Measurements from ENCODE around the gene USE1. TPM values are rescaled to one million over a fixed set of nuclear protein-coding genes. Genes with fewer than 3 reads are reported as not detected.
A peak's percentile ranks its signal among the peaks of the same experiment; 100 is the strongest.

USE1 gene
- total RNA-seq, 4 donors from 2014 or later, result 11.3 to 24.0 (median 17.9) TPM

- Histone ChIP-seq H3K27me3 (no peaks in the 10 kb centered on the region), H3K27ac (peak overlapping the region in 3 of 4 donors; percentile 80 to 87 (median 84)), H3K4me1 (peaks cover 0 to 39% (median 13%) of the 10 kb centered on the region in 3 donors), H3K9me3 (no peaks in the 10 kb centered on the region), H3K4me3 (peak overlapping the region; percentile 35 to 63), H3K36me3 (peaks cover 0 to 65% of the 10 kb centered on the region in 2 donors)
- TF ChIP-seq POLR2AphosphoS5 (IDR thresholded peaks at IDR 0.05) (no peak), CTCF (IDR thresholded peaks at IDR 0.05) (no peak), EP300 (IDR thresholded peaks at IDR 0.05) (no peak), POLR2A (IDR thresholded peaks at IDR 0.05) (no peak)
- peak; percentile 42 for ATAC-seq
- 0 to 20% methylated on average over 2 to 3 of the region's 27 CpGs for WGBS, 2 donors (ENCODE audit: low coverage in 1 of 2)
Observed at GRCh38 chr19:17235971-17236777, 21.0 kb downstream of the USE1 start.

GRCh38 chr19:17236811-17237543, 21.8 kb downstream of the USE1 start:
- H3K27ac ChIP-seq, result peak overlapping the region in 3 of 4 donors; percentile 80 to 87 (median 84)
- no peak overlapping the region for H3K4me3 ChIP-seq
- ATAC-seq, result no peak
- H3K4me1 ChIP-seq, result peaks cover 0 to 47% (median 21%) of the 10 kb centered on the region in 3 donors
- no peaks in the 10 kb centered on the region for H3K27me3 ChIP-seq
- peaks cover 0 to 57% of the 10 kb centered on the region in 2 donors for H3K36me3 ChIP-seq
- TF ChIP-seq EP300 (IDR thresholded peaks at IDR 0.05) (no peak), POLR2A (IDR thresholded peaks at IDR 0.05) (no peak), CTCF (IDR thresholded peaks at IDR 0.05) (no peak), POLR2AphosphoS5 (IDR thresholded peaks at IDR 0.05) (no peak)
- WGBS, 2 donors (ENCODE audit: low coverage in 1 of 2), result 79 to 93% methylated on average over 6 to 17 of the region's 18 CpGs
- H3K9me3 ChIP-seq, result no peaks in the 10 kb centered on the region

- Histone ChIP-seq H3K4me1 (peaks cover 0 to 58% (median 31%) of the 10 kb centered on the region in 3 donors), H3K27me3 (no peaks in the 10 kb centered on the region)
Observed at GRCh38 chr19:17237747-17238706, 22.9 kb downstream of the USE1 start.

More at GRCh38 chr19:17237747-17238706, 22.9 kb downstream of the USE1 start:
- Histone ChIP-seq H3K9me3 (no peaks in the 10 kb centered on the region), H3K27ac (no peak overlapping the region), H3K36me3 (peaks cover 0 to 46% of the 10 kb centered on the region in 2 donors), H3K4me3 (no peak overlapping the region)
- 69 to 87% methylated on average over 3 to 11 of the region's 13 CpGs for WGBS, 2 donors (ENCODE audit: low coverage in 1 of 2)
- TF ChIP-seq POLR2A (IDR thresholded peaks at IDR 0.05) (no peak), POLR2AphosphoS5 (IDR thresholded peaks at IDR 0.05) (no peak), EP300 (IDR thresholded peaks at IDR 0.05) (no peak), CTCF (IDR thresholded peaks at IDR 0.05) (no peak)
- no peak for ATAC-seq
